Measurements from ENCODE around the gene CLEC4F. TPM values are rescaled to one million over a fixed set of nuclear protein-coding genes. Genes with fewer than 3 reads are reported as not detected.

The CLEC4F gene
- total and polyA plus RNA-seq, 7 experiments from 2014 or later: 0.19 to 1.6 TPM; not detected in 5

DNA sequence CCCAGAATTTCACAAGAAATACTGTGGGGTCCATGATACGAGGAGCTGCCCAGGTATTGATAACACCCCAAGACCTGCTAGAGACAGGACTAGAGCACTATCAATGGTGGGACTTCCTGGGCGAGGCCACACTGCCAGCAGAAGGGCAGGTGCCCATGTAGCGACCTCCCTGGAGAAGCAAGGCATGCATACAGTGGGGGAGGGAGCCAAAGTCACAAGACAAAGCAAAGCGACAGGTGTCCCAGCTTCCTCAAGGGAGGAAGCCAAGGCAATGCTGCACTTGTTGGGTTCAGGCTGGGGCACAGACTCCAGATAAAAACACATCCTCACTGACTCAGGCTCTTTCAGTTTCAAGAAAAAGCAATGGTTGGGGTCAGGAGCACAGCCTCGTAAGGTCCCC lies 7.7 kb upstream of the CLEC4F start:
- H3K9me3 ChIP-seq (ENCODE audit: control insufficient read depth in 2 of 3, low read length in 3 of 3): no peaks in the 10 kb centered on the region
- no peak overlapping the region for H3K27ac Mint-ChIP-seq
- CTCF ChIA-PET: no interaction called here
- peaks cover 0 to 3% (median 0%) of the 10 kb centered on the region in 5 donors for H3K27me3 Mint-ChIP-seq
- H3K36me3 ChIP-seq (ENCODE audit: control insufficient read depth in 2 of 3, insufficient read depth in 3 of 3, low read length in 3 of 3): no peaks in the 10 kb centered on the region
- no peak overlapping the region for H3K27ac ChIP-seq (ENCODE audit: low read depth, low read length)
- H3K4me1 Mint-ChIP-seq: peaks cover 0 to 23% (median 5%) of the 10 kb centered on the region in 7 donors
- POLR2A ChIA-PET: no interaction called here
- H3K36me3 Mint-ChIP-seq: no peaks in the 10 kb centered on the region
- H3K4me1 ChIP-seq (ENCODE audit: control insufficient read depth in 2 of 2, insufficient read depth in 2 of 2, low read length in 2 of 2): no peaks in the 10 kb centered on the region
- H3K4me3 ChIP-seq (ENCODE audit: low read length): no peak overlapping the region
- no peaks in the 10 kb centered on the region for H3K27me3 ChIP-seq (ENCODE audit: control insufficient read depth in 2 of 2, insufficient read depth in 2 of 2, low read length in 2 of 2)
- H3K9me3 Mint-ChIP-seq: no peaks in the 10 kb centered on the region
- DNase-seq: no peak
- no peak for ATAC-seq
- H3K4me3 Mint-ChIP-seq: no peak overlapping the region
- intact Hi-C loops (cut with micrococcal nuclease): no loop called here

DNA sequence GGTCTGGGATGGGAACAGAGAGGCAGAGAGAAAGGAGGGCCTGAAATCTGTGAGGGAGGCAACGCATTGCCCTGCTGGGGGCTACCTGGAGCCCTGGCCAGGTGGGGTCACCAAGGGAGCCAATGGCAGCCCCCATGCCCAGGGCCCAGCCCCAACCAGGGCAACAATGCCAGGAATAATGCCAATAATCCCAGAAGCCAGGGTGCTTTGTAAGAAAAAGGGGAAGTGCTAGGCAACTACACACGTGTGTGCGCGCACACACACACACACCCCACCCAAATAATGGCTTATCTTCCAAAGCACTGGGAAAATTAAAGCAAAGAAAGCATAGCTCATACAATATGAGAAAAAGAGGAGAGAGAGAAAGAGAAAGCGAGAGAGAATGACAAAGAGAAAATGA lies 7.0 kb upstream of the CLEC4F start:
- Histone ChIP-seq H3K36me3 (ENCODE audit: control insufficient read depth in 2 of 3, insufficient read depth in 3 of 3, low read length in 3 of 3) (no peaks in the 10 kb centered on the region), H3K4me3 (ENCODE audit: low read length) (no peak overlapping the region), H3K27ac (ENCODE audit: low read depth, low read length) (no peak overlapping the region), H3K9me3 (ENCODE audit: control insufficient read depth in 2 of 3, low read length in 3 of 3) (no peaks in the 10 kb centered on the region), H3K4me1 (ENCODE audit: control insufficient read depth in 2 of 2, insufficient read depth in 2 of 2, low read length in 2 of 2) (peaks cover 0 to 6% of the 10 kb centered on the region in 2 donors), H3K27me3 (ENCODE audit: control insufficient read depth in 2 of 2, insufficient read depth in 2 of 2, low read length in 2 of 2) (no peaks in the 10 kb centered on the region)
- intact Hi-C loops (cut with micrococcal nuclease): no loop called here
- DNase-seq: no peak
- Mint-ChIP-seq H3K9me3 (no peaks in the 10 kb centered on the region), H3K4me1 (peaks cover 7 to 30% (median 12%) of the 10 kb centered on the region in 7 donors), H3K4me3 (no peak overlapping the region), H3K27me3 (peaks cover 0 to 3% (median 0%) of the 10 kb centered on the region in 5 donors), H3K36me3 (peaks cover 0 to 5% (median 0%) of the 10 kb centered on the region in 5 donors), H3K27ac (peak overlapping the region in 1 of 9 donors; percentile 22)
- ChIA-PET CTCF (interaction anchor here (0.6 kb wide), 1 partner anchor 30 kb away, joined by 3 read pairs; no protein-coding TSS in a partner anchor), POLR2A (no interaction called here)
- no peak for ATAC-seq

DNA sequence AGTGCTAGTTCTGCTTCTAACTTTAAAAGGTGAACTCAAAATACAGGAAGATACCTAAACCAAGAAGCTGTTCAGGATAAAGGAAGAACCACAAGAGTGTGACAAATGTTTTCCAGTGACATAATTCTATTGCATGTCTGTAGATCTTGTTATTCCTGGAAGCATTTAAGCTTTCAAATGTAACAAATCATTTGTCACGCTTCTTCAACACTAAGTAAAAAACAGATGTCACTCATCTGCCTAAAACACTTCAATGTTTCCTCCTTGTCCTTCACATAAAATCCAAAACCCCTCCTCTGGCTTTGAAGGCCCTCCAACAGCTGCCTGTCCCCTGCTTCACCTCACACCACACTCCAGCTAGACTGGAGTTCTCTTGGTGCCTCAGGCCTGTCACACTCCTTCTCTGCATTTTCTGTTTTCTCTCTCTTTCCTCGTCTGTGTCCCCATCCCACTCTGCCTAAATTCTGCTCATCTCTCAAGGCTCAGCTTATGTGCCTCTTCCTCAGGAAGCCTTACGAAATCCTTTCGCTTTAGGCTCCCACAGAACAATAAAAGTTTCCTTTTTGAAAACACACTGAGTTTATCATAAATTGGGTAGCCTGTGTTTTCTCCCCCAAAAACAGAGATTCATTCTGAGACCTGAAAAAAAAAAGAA lies 6.4 kb upstream of the CLEC4F start:
- H3K36me3 ChIP-seq (ENCODE audit: control insufficient read depth in 2 of 3, insufficient read depth in 3 of 3, low read length in 3 of 3): no peaks in the 10 kb centered on the region
- no peaks in the 10 kb centered on the region for H3K27me3 ChIP-seq (ENCODE audit: control insufficient read depth in 2 of 2, insufficient read depth in 2 of 2, low read length in 2 of 2)
- H3K4me3 ChIP-seq (ENCODE audit: low read length): no peak overlapping the region
- POLR2A ChIA-PET: no interaction called here
- peaks cover 0 to 5% (median 0%) of the 10 kb centered on the region in 5 donors for H3K36me3 Mint-ChIP-seq
- H3K27ac ChIP-seq (ENCODE audit: low read depth, low read length): no peak overlapping the region
- CTCF ChIA-PET: interaction anchor here (0.6 kb wide), 1 partner anchor 31 kb away, joined by 3 read pairs; no protein-coding TSS in a partner anchor
- no peaks in the 10 kb centered on the region for H3K9me3 ChIP-seq (ENCODE audit: control insufficient read depth in 2 of 3, low read length in 3 of 3)
- peaks cover 0 to 8% of the 10 kb centered on the region in 2 donors for H3K4me1 ChIP-seq (ENCODE audit: control insufficient read depth in 2 of 2, insufficient read depth in 2 of 2, low read length in 2 of 2)
- peak overlapping the region in 4 of 9 donors; percentile 14 to 84 (median 41) for H3K27ac Mint-ChIP-seq
- ATAC-seq (no peak), DNase-seq (no peak)
- peak overlapping the region in 1 of 10 donors; percentile 10 for H3K4me3 Mint-ChIP-seq
- intact Hi-C loops (cut with micrococcal nuclease): no loop called here
- peaks cover 0 to 3% (median 0%) of the 10 kb centered on the region in 5 donors for H3K27me3 Mint-ChIP-seq
- no peaks in the 10 kb centered on the region for H3K9me3 Mint-ChIP-seq
- H3K4me1 Mint-ChIP-seq: peaks cover 9 to 31% (median 14%) of the 10 kb centered on the region in 7 donors

DNA sequence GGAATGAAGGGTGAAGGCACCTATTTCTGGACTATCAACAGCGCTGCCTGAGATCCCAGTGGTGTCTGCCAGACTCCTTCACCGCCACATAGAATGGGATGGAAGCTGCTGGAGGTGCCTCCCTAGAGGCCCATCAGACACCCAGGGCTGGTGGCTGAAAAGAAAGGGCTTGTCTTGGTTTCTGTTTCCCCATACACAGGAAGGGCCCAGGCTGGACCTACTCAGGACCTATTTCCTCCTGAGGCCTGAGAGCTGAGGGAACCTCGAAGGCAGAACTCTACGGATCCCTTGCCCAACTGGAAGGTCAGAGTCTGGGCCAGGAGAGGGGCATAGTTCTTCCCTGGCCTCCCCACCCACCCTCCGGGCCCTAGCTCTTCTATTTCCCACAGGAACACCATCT lies 2.9 kb upstream of the CLEC4F start:
- intact Hi-C loops (cut with micrococcal nuclease): no loop called here
- no peaks in the 10 kb centered on the region for H3K9me3 ChIP-seq (ENCODE audit: control insufficient read depth in 2 of 3, low read length in 3 of 3)
- Mint-ChIP-seq H3K36me3 (peaks cover 0 to 5% (median 0%) of the 10 kb centered on the region in 5 donors), H3K27me3 (peaks cover 0 to 4% (median under 1%) of the 10 kb centered on the region in 5 donors), H3K4me3 (peak overlapping the region in 1 of 10 donors; percentile 27), H3K27ac (peak overlapping the region in 2 of 9 donors; percentile 25 to 81), H3K4me1 (peaks cover 9 to 30% (median 10%) of the 10 kb centered on the region in 7 donors), H3K9me3 (no peaks in the 10 kb centered on the region)
- no peak overlapping the region for H3K4me3 ChIP-seq (ENCODE audit: low read length)
- H3K36me3 ChIP-seq (ENCODE audit: control insufficient read depth in 2 of 3, insufficient read depth in 3 of 3, low read length in 3 of 3): no peaks in the 10 kb centered on the region
- DNase-seq: no peak
- no peak overlapping the region for H3K27ac ChIP-seq (ENCODE audit: low read depth, low read length)
- CTCF ChIA-PET: no interaction called here
- no peaks in the 10 kb centered on the region for H3K27me3 ChIP-seq (ENCODE audit: control insufficient read depth in 2 of 2, insufficient read depth in 2 of 2, low read length in 2 of 2)
- H3K4me1 ChIP-seq (ENCODE audit: control insufficient read depth in 2 of 2, insufficient read depth in 2 of 2, low read length in 2 of 2): peaks cover 0 to 8% of the 10 kb centered on the region in 2 donors
- peak; percentile 45 for ATAC-seq
- POLR2A ChIA-PET: no interaction called here

DNA sequence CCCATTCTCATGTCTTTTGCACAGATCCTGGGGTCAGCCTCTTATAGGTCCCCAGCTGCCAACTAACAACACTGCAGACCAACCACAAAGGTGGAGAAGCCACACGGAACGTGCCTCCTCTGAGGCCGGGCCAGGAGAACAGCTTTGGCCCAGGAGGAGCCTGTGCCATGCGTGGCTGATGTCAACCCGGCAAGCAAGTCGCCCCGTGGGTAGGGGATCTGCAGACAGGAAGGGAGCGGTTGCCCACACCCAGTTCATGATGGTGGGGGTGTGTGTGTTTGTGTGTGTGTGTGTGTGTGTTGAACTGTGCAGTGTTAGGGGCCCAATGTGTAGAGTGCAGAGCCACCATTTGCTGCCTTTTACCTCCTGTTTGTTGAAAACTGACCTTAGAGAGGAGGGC lies 2.4 kb upstream of the CLEC4F start:
- Mint-ChIP-seq H3K9me3 (no peaks in the 10 kb centered on the region), H3K27ac (peak overlapping the region in 3 of 9 donors; percentile 25 to 81 (median 58)), H3K4me3 (peak overlapping the region in 3 of 10 donors; percentile 9 to 58 (median 27)), H3K27me3 (peaks cover 0 to 8% (median 4%) of the 10 kb centered on the region in 5 donors), H3K36me3 (peaks cover 0 to 5% (median 0%) of the 10 kb centered on the region in 5 donors), H3K4me1 (peaks cover 9 to 27% (median 10%) of the 10 kb centered on the region in 7 donors)
- Histone ChIP-seq H3K4me1 (ENCODE audit: control insufficient read depth in 2 of 2, insufficient read depth in 2 of 2, low read length in 2 of 2) (peaks cover 0 to 8% of the 10 kb centered on the region in 2 donors), H3K36me3 (ENCODE audit: control insufficient read depth in 2 of 3, insufficient read depth in 3 of 3, low read length in 3 of 3) (no peaks in the 10 kb centered on the region), H3K27me3 (ENCODE audit: control insufficient read depth in 2 of 2, insufficient read depth in 2 of 2, low read length in 2 of 2) (no peaks in the 10 kb centered on the region), H3K4me3 (ENCODE audit: low read length) (no peak overlapping the region), H3K27ac (ENCODE audit: low read depth, low read length) (no peak overlapping the region), H3K9me3 (ENCODE audit: control insufficient read depth in 2 of 3, low read length in 3 of 3) (no peaks in the 10 kb centered on the region)
- peak in 3 of 9 donors; percentile 2 to 16 (median 5) for DNase-seq
- CTCF ChIA-PET: no interaction called here
- intact Hi-C loops (cut with micrococcal nuclease): no loop called here
- POLR2A ChIA-PET: no interaction called here
- ATAC-seq: peak; percentile 10

DNA sequence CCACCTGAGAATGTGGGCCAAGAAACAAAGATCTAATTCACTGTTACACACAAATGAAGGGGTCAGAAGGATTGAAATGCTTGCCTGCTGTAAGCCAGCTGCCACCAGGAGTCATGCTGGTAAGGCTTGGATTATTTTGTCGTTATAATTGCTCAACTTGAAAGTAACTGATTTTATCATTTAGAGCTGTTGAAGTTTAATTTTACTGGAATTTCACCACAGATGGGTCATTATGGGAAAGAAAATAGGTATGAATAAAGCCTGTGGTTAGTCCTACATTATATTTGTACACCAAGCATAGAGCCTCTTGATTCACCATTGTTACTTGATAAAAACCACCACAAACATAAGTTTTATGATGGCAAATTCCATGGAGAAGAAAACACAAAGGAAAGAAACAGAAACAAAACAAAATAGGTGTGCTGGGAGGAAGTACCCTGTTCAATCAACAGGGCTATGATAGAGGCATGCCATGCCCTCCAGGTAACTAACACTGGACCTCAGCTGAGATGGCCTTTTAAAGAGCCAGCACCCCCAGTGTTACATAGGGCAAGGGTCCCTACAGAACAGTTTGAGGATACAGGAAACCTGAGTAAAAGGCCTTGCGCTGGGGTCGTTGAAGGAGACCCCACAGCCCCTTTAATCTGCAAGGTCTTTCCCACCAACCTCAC lies 3.0 kb downstream of the CLEC4F start:
- Mint-ChIP-seq H3K36me3 (no peaks in the 10 kb centered on the region), H3K27me3 (peaks cover 0 to 14% (median 4%) of the 10 kb centered on the region in 5 donors), H3K4me3 (no peak overlapping the region), H3K4me1 (peaks cover 0 to 6% (median 2%) of the 10 kb centered on the region in 7 donors), H3K9me3 (no peaks in the 10 kb centered on the region), H3K27ac (no peak overlapping the region)
- H3K27ac ChIP-seq (ENCODE audit: low read depth, low read length): no peak overlapping the region
- H3K9me3 ChIP-seq (ENCODE audit: control insufficient read depth in 2 of 3, low read length in 3 of 3): no peaks in the 10 kb centered on the region
- no peak for ATAC-seq
- H3K4me1 ChIP-seq (ENCODE audit: control insufficient read depth in 2 of 2, insufficient read depth in 2 of 2, low read length in 2 of 2): peaks cover 0 to 2% of the 10 kb centered on the region in 2 donors
- no peak overlapping the region for H3K4me3 ChIP-seq (ENCODE audit: low read length)
- ChIA-PET CTCF (no interaction called here), POLR2A (no interaction called here)
- no peaks in the 10 kb centered on the region for H3K36me3 ChIP-seq (ENCODE audit: control insufficient read depth in 2 of 3, insufficient read depth in 3 of 3, low read length in 3 of 3)
- no peaks in the 10 kb centered on the region for H3K27me3 ChIP-seq (ENCODE audit: control insufficient read depth in 2 of 2, insufficient read depth in 2 of 2, low read length in 2 of 2)
- DNase-seq: no peak
- intact Hi-C loops (cut with micrococcal nuclease): no loop called here

Measured in naive thymus-derived CD4-positive, alpha-beta T cell (primary cell).